ENCODE data around the gene CDH13. TPM values are rescaled to one million over a fixed set of nuclear protein-coding genes. Genes with fewer than 3 reads are reported as not detected.

CDH13 gene
- not detected in 2 replicates for total RNA-seq (2014; rRNA removed; shearing (Covaris generic))
- total RNA-seq (2022), result not detected in 2 replicates
- Bru-seq, nascent RNA, result percentile 2 among the genes with signal in this experiment
- percentile 1 among the genes with signal in this experiment for BruChase-seq, experiment 1, labeled RNA remaining after a 6-hour chase
- percentile 2 among the genes with signal in this experiment for BruChase-seq, experiment 2, labeled RNA remaining after a 2-hour chase
- long read RNA-seq, partial matches to known transcripts, result 0 of 3 reads
- long read RNA-seq, other reads (novel, unspliced or antisense), result 3 of 3 reads

DNA sequence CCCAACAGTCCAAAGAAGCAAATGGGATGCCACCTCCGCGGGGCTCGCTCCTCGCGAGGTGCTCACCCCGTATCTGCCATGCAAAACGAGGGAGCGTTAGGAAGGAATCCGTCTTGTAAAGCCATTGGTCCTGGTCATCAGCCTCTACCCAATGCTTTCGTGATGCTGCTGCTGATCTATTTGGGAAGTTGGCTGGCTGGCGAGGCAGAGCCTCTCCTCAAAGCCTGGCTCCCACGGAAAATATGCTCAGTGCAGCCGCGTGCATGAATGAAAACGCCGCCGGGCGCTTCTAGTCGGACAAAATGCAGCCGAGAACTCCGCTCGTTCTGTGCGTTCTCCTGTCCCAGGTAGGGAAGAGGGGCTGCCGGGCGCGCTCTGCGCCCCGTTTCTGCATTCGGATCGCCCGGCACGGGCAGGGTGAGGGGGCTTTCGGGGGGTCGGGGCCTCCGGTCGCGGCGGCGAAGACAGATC lies at the start of gene CDH13:
Gene CDH13 (plus strand): TSS at position 179 of the 471 bp plus-strand sequence.
- TF ChIP-seq EZH2phosphoT487 (IDR thresholded peaks at IDR 0.05; ENCODE audit: borderline replicate concordance, low read depth, low read length), result no peak
- TF ChIP-seq, protein P1, sequence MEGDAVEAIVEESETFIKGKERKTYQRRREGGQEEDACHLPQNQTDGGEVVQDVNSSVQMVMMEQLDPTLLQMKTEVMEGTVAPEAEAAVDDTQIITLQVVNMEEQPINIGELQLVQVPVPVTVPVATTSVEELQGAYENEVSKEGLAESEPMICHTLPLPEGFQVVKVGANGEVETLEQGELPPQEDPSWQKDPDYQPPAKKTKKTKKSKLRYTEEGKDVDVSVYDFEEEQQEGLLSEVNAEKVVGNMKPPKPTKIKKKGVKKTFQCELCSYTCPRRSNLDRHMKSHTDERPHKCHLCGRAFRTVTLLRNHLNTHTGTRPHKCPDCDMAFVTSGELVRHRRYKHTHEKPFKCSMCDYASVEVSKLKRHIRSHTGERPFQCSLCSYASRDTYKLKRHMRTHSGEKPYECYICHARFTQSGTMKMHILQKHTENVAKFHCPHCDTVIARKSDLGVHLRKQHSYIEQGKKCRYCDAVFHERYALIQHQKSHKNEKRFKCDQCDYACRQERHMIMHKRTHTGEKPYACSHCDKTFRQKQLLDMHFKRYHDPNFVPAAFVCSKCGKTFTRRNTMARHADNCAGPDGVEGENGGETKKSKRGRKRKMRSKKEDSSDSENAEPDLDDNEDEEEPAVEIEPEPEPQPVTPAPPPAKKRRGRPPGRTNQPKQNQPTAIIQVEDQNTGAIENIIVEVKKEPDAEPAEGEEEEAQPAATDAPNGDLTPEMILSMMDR (conservative IDR thresholded peaks at IDR 0.05; ENCODE audit: low read length), result no peak
- H3K27ac ChIP-seq (ENCODE audit: low read depth, low read length, poor library complexity, severe bottlenecking), result no peak within 1 kb of the TSS
- no peak within 1 kb of the TSS for H3K4me3 ChIP-seq (ENCODE audit: low read depth, low read length, poor library complexity, severe bottlenecking)
- ChIA-PET POLR2A (no interaction called here), CTCF (ENCODE audit: unreplicated experiment) (no interaction called here)
- no peaks in the 10 kb centered on the region for H3K36me3 ChIP-seq (ENCODE audit: insufficient read depth, low read length)
- BruUV-seq (replicated peaks), result no TSS peak
- H3K4me1 ChIP-seq (ENCODE audit: insufficient read depth, low read length, poor library complexity, severe bottlenecking), result no peaks in the 10 kb centered on the region
- H4K20me1 ChIP-seq (ENCODE audit: insufficient read depth, low read length), result no peaks in the 10 kb centered on the region
- H3K9me2 ChIP-seq (ENCODE audit: insufficient read depth, low read length), result no peaks in the 10 kb centered on the region
- H3K79me2 ChIP-seq (ENCODE audit: insufficient read depth, low read depth, low read length), result no peaks in the 10 kb centered on the region
- no peaks in the 10 kb centered on the region for H3K9me3 ChIP-seq (ENCODE audit: low read length)
- H2AFZ ChIP-seq (ENCODE audit: low read length), result no peak within 1 kb of the TSS
- intact Hi-C loops (cut with micrococcal nuclease; ENCODE audit: unreplicated experiment), result no loop called here
- no peak within 1 kb of the TSS for H3K4me2 ChIP-seq (ENCODE audit: low read length)
- DNase-seq (ENCODE audit: low spot score), result no peak

GRCh38 chr16:82580298-82580890 lies 46.4 kb upstream of the CDH13 start:
- H3K9me3 ChIP-seq (ENCODE audit: low read length), result no peaks in the 10 kb centered on the region
- no peak overlapping the region for H3K4me3 ChIP-seq (ENCODE audit: low read depth, low read length, poor library complexity, severe bottlenecking)
- ChIA-PET POLR2A (no interaction called here), CTCF (ENCODE audit: unreplicated experiment) (no interaction called here)
- peak; percentile 7 for DNase-seq (ENCODE audit: low spot score)
- H4K20me1 ChIP-seq (ENCODE audit: insufficient read depth, low read length), result no peaks in the 10 kb centered on the region
- H3K4me2 ChIP-seq (ENCODE audit: low read length), result no peak overlapping the region
- no peaks in the 10 kb centered on the region for H3K4me1 ChIP-seq (ENCODE audit: insufficient read depth, low read length, poor library complexity, severe bottlenecking)
- no peak overlapping the region for H3K27ac ChIP-seq (ENCODE audit: low read depth, low read length, poor library complexity, severe bottlenecking)
- no TSS peak for BruUV-seq (replicated peaks)
- H2AFZ ChIP-seq (ENCODE audit: low read length), result no peak overlapping the region
- no peaks in the 10 kb centered on the region for H3K36me3 ChIP-seq (ENCODE audit: insufficient read depth, low read length)
- intact Hi-C loops (cut with micrococcal nuclease; ENCODE audit: unreplicated experiment), result no loop called here
- H3K79me2 ChIP-seq (ENCODE audit: insufficient read depth, low read depth, low read length), result no peaks in the 10 kb centered on the region
- TF ChIP-seq EZH2phosphoT487 (IDR thresholded peaks at IDR 0.05; ENCODE audit: borderline replicate concordance, low read depth, low read length), result no peak
- TF ChIP-seq, protein P1 (conservative IDR thresholded peaks at IDR 0.05; ENCODE audit: low read length), result peak; percentile 54; the same call in 1 of the 2 replicates
- no peaks in the 10 kb centered on the region for H3K9me2 ChIP-seq (ENCODE audit: insufficient read depth, low read length)

GRCh38 chr16:82582975-82583374 lies 43.8 kb upstream of the CDH13 start:
- H3K27ac ChIP-seq (ENCODE audit: low read depth, low read length, poor library complexity, severe bottlenecking), result no peak overlapping the region
- no peak for TF ChIP-seq EZH2phosphoT487 (IDR thresholded peaks at IDR 0.05; ENCODE audit: borderline replicate concordance, low read depth, low read length)
- TF ChIP-seq, protein P1 (conservative IDR thresholded peaks at IDR 0.05; ENCODE audit: low read length), result no peak
- H3K4me3 ChIP-seq (ENCODE audit: low read depth, low read length, poor library complexity, severe bottlenecking), result no peak overlapping the region
- no peaks in the 10 kb centered on the region for H3K79me2 ChIP-seq (ENCODE audit: insufficient read depth, low read depth, low read length)
- no peak for DNase-seq (ENCODE audit: low spot score)
- no peaks in the 10 kb centered on the region for H3K36me3 ChIP-seq (ENCODE audit: insufficient read depth, low read length)
- BruUV-seq (replicated peaks), result no TSS peak
- ChIA-PET CTCF (ENCODE audit: unreplicated experiment) (no interaction called here), POLR2A (no interaction called here)
- H3K9me2 ChIP-seq (ENCODE audit: insufficient read depth, low read length), result no peaks in the 10 kb centered on the region
- H2AFZ ChIP-seq (ENCODE audit: low read length), result no peak overlapping the region
- intact Hi-C loops (cut with micrococcal nuclease; ENCODE audit: unreplicated experiment), result no loop called here
- H3K4me1 ChIP-seq (ENCODE audit: insufficient read depth, low read length, poor library complexity, severe bottlenecking), result no peaks in the 10 kb centered on the region
- H4K20me1 ChIP-seq (ENCODE audit: insufficient read depth, low read length), result no peaks in the 10 kb centered on the region
- H3K9me3 ChIP-seq (ENCODE audit: low read length), result no peaks in the 10 kb centered on the region
- H3K4me2 ChIP-seq (ENCODE audit: low read length), result no peak overlapping the region

Measured in OCI-LY7 (cell line).